ENCODE results near the gene SLC35F3. TPM values are rescaled to one million over a fixed set of nuclear protein-coding genes. Genes with fewer than 3 reads are reported as not detected.
A peak's percentile ranks its signal among the peaks of the same experiment; 100 is the strongest.

SLC35F3 gene
- total RNA-seq, 4 donors from 2014 or later: 0.82 TPM; not detected in 3

DNA sequence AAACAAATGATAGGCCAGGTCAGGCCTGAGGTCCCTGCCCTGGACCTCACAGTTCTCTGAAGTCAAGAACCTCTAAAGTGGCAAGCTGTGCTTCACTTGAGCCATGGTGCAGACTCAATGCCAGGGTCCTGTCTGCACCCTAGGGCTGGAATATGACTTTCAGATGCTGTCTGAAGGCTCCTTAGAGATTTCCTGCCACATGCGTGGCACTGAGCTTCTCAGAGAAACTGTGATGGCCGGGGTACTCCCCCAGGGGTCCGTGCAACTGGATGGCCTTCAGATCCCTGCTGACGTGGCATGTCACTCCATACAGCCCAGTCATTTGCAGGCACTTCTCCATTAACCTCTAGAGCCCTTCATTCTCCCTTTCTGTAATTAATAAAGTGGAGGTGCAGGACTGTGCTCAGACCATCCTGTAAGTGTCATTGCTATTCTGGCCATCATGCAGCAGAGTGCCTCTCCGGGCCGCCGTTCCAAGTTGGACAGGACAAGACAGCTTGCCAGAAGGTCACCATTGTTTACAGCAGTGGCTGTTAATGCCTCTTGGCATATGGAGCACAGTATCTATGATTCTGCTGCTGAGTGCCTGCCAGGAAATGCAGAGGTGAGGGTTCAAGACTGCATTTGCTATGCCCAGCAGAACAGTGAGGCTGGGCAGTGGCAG, 263.7 kb downstream of the SLC35F3 start:
- ATAC-seq (peak; percentile 60 to 78), DNase-seq (peak in 1 of 2 donors; percentile 23)
- Histone ChIP-seq H3K4me3 (no peak overlapping the region), H3K27ac (peak overlapping the region in 2 of 4 donors; percentile 37 to 56), H3K4me1 (peaks cover 6 to 19% of the 10 kb centered on the region in 2 donors), H3K27me3 (no peaks in the 10 kb centered on the region), H3K36me3 (no peaks in the 10 kb centered on the region), H3K9me3 (no peaks in the 10 kb centered on the region)
- in situ Hi-C loops (cut with MboI; ENCODE audit: low sequenced_read_pairs in 4 of 4): no loop called here
- intact Hi-C loops (cut with DNase I; ENCODE audit: low total_unique reads): loop anchor here (2.0 kb wide), 1 partner anchor 39 kb away; no protein-coding TSS in a partner anchor
- no peak for TF ChIP-seq CTCF (IDR thresholded peaks at IDR 0.05 in 4 of 5, conservative IDR thresholded peaks at IDR 0.05 in 1 of 5)
- TF ChIP-seq POLR2A (IDR thresholded peaks at IDR 0.05): no peak

DNA sequence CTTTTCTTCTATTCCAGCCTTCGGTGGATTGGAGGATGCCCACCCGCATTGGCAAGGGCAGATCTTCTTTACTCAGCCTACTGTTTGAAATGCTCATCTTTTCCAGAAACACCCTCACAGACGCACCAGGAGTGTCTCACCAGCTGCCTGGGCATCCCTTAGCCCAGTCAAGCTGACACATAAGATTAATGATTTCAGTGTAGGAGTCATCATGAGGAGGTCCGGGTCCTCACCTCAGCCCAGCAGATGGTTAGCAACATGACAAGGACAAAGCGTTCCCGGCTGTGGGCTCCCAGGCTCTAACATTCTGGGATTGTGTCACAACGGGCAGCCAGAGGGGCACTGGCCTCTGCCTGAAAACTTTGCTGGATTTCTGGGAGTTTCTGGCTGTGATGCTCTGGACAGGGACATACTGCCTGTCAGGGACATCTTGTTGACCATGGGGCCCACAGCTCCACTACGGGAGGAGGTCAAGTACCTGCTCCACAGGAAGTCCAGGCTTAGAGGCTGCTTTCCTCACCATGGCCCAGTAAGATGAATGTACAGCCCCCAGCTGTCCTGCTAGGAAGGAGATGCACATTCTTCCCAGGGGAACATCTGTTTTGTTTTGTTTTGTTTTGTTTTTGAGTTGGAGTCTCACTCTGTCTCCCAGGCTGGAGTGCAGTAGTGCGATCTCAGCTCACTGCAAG, 264.8 kb downstream of the SLC35F3 start:
- intact Hi-C loops (cut with DNase I; ENCODE audit: low total_unique reads): loop anchor here (2.0 kb wide), 1 partner anchor 37 kb away; no protein-coding TSS in a partner anchor
- no peaks in the 10 kb centered on the region for H3K9me3 ChIP-seq
- no peak for DNase-seq
- peaks cover 0 to 18% of the 10 kb centered on the region in 2 donors for H3K4me1 ChIP-seq
- TF ChIP-seq CTCF (IDR thresholded peaks at IDR 0.05 in 4 of 5, conservative IDR thresholded peaks at IDR 0.05 in 1 of 5): no peak
- no peak for TF ChIP-seq POLR2A (IDR thresholded peaks at IDR 0.05)
- H3K36me3 ChIP-seq: no peaks in the 10 kb centered on the region
- H3K27ac ChIP-seq: no peak overlapping the region
- no peak for ATAC-seq
- in situ Hi-C loops (cut with MboI; ENCODE audit: low sequenced_read_pairs in 4 of 4): no loop called here
- H3K27me3 ChIP-seq: no peaks in the 10 kb centered on the region
- H3K4me3 ChIP-seq: no peak overlapping the region

GRCh38 chr1:234170067-234170466, 265.6 kb downstream of the SLC35F3 start:
- H3K27me3 ChIP-seq: no peaks in the 10 kb centered on the region
- no peak for ATAC-seq
- intact Hi-C loops (cut with DNase I; ENCODE audit: low total_unique reads) (no loop called here), in situ Hi-C loops (cut with MboI; ENCODE audit: low sequenced_read_pairs in 4 of 4) (no loop called here)
- H3K4me1 ChIP-seq: peaks cover 0 to 18% of the 10 kb centered on the region in 2 donors
- no peak overlapping the region for H3K4me3 ChIP-seq
- TF ChIP-seq CTCF (IDR thresholded peaks at IDR 0.05 in 4 of 5, conservative IDR thresholded peaks at IDR 0.05 in 1 of 5) (no peak), POLR2A (IDR thresholded peaks at IDR 0.05) (no peak)
- no peak for DNase-seq
- no peak overlapping the region for H3K27ac ChIP-seq
- no peaks in the 10 kb centered on the region for H3K36me3 ChIP-seq
- no peaks in the 10 kb centered on the region for H3K9me3 ChIP-seq

- no peak overlapping the region for H3K27ac ChIP-seq
- H3K9me3 ChIP-seq: no peaks in the 10 kb centered on the region
- intact Hi-C loops (cut with DNase I; ENCODE audit: low total_unique reads) (no loop called here), in situ Hi-C loops (cut with MboI; ENCODE audit: low sequenced_read_pairs in 4 of 4) (no loop called here)
- no peaks in the 10 kb centered on the region for H3K27me3 ChIP-seq
- H3K4me1 ChIP-seq: peaks cover 0 to 18% of the 10 kb centered on the region in 2 donors
- H3K36me3 ChIP-seq: no peaks in the 10 kb centered on the region
- no peak overlapping the region for H3K4me3 ChIP-seq
- DNase-seq (no peak), ATAC-seq (no peak)
- TF ChIP-seq CTCF (IDR thresholded peaks at IDR 0.05 in 4 of 5, conservative IDR thresholded peaks at IDR 0.05 in 1 of 5) (no peak), POLR2A (IDR thresholded peaks at IDR 0.05) (no peak)
Observed at GRCh38 chr1:234170622-234171021, 266.1 kb downstream of the SLC35F3 start.
